Measurements from ENCODE around the gene ABHD1.

DNA sequence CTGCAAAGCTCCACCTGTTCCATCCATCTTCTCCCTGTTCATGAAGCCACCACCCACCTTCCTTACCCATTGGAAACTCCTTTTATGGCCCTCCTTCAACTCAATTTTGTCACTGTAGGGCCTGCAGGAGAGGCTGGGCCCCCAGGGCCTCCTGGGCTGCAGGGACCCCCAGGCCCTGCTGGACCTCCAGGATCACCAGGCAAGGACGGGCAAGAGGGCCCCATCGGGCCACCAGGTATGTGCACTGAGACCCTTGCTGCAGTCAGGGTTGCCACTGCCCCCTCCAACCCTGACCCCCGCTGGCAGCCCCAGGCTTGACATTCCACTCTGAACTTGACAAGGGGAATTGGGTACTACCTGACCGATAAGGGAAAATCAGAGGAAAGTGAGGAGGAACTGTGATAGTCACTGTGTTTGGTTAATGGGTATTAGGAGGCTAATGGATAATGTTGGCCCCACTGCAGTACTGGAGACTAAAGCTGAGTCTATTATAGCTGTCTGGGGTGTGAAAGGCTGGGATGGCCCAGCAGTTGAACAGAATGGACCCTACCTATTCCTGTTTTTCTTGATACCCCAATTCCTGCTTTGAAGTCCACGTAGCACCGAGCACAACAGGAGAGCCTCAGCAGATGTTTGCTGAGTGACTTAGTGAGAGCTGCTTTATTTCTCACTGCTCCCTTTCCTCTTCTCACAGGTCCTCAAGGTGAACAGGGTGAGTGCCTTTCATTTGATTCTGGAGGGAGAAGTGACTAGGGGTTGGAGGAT, 39.1 kb upstream of the ABHD1 start:
- no peak for TF ChIP-seq CTCF (IDR thresholded peaks at IDR 0.05)
- TF ChIP-seq POLR2A (IDR thresholded peaks at IDR 0.05): no peak

Measured in adrenal gland (tissue), 5 donors.